ENCODE data around the gene IFFO2.
A peak's percentile ranks its signal among the peaks of the same experiment; 100 is the strongest.

Gene IFFO2

DNA sequence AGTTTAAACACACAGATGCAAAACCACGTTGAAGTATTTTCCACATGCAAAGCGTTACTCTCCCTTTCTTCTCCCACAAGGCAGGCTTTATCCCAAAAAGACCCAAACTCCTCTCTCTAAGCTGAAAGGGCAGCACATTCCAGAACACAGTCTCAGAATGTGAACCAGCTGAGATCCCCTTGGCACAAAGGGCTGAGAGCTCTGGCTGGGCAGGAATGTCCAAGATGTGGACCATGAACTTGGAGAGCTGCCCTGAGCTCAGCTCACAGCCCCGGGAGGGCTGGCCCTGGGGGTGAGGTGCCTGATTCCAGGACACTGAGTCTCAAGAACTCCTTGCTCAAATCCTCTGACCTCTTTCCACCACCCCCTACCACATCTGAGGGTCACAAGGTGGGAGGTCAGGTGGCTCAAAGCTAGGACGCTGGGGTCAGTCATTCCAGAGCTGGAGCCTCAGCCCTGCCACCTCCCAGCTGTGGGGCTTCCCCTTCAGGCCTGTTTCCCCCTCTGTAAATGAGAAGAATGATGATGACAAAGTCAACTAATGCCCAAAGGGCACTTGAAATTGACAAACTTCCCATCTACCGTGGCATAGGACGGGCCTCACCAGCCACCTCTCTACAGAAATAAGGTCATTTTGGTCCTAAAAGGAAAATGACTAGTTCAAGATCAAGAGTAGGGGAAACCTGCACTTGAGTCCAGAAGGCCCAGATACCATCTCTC is 65.6 kb downstream of the IFFO2 start:
- no peak for DNase-seq

DNA sequence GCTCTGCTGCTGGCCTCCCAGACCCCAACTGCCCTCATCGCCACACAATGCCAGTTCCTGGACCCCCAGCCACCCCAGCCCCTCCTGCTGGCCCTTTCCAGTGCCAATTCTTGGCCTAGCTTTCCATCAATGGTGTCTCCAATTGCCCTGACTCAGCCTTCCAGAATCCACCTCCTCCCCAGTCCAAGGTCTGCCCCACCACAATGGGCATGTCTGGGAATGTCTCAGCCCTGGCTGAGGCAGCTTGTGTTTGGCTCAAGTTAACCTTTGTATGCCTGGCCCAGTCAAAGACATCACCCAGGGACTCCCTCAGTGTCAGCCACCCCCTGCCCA is 70.5 kb downstream of the IFFO2 start:
- no peak for DNase-seq

DNA sequence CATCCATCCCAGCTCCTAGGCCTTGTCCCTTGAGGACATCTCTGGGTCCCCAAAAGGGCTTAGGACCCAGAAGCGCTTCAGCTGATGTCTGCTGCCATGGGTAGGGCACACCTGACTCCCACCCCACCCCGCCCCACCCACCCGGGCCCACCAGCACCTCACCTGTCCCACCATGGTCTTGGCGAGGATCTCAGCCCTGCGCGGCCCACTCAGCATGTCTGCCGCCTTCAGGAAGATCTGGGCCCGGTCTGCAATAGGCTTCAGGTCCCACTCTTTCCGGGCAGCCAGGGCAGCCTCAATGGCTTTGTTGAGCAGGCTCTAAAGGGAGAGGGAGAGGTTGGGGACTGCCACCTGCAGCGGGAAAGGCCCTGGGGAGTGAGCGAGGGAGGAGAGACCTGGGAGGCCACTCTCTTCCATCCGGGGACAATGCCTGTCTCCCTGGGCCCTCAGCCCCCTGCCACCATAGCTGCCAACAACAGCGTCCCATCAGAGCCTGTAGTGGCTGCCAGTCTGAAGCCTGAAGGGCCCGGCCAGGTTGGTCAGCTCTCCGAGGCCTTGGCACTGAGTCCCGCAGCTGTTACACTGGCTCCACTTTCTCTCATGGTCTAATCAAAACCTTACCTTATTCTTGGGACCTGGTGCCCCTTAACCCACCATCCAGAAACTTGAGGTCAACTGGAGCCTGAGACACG is 71.0 kb downstream of the IFFO2 start:
- no peak for DNase-seq

DNA sequence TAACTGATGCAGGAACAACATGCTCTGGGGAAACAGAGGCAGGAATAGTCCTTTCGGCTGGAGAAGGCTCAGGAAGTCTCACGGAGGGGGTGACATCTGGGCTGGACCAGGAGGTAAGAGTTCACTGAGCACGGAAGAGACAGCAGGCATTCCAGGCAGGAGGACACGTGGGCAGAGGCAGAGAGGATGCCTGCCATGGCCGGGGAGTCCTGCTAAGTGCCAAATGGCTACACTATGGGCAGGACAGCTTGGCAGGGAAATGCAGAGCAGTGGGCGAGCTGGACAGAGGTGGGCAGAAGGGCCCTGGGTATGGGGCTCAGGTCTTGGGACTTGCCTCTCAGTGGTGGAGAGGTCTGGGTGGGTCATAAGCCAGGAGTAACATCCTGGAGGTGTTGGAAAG is 71.7 kb downstream of the IFFO2 start:
- DNase-seq, result no peak

DNA sequence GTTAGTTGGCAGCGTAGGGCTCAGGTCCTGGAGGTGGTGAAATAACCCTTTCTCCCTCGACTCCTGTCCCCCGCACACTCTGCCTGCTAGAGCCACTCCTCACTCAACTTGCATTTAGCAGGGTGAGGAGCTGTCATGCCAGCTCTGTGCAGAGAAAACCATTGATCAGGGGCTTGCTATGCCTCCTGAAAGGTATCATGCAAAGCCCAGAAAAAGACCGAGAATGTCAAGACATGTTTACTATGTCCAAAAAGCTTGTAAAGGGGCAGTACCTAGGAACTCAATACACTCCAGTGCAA is 72.1 kb downstream of the IFFO2 start:
- no peak for DNase-seq

DNA sequence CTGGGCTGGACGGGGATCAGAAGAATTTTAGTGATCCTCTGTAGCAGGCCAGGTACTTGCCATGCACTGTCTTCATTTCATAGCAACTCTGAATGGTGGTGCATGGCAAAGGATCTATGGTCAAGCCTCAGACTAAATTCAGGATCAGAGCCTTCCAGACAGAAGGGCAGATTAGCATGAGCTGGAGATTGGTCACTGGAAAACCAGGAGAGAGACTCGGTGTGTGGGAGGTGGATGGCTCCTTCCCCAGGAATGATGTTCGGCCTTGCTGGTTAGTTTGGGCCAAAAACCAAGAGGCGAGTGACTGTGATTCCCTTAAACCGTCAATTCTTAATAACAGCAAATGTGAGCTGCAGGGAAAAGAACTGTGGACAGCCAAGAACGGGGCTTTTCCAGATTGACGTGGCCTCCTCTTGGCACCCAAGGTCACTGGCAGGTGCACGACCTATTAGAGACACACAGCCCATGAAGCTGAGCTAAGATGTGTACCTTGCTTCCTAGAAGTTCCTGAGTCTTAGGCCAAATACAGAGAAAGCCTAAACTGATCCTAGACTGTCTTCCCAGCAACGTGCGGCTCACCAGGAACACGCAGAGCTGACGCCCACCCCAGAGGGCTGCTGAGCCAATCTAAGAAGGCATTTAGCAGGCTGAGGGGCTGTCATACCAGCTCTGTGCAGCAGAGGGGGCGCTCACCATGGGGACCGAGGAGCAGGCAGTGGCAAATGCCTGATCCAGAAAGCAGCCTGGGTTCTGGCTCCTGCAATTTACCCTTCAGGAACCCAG is 72.6 kb downstream of the IFFO2 start:
- peak; percentile 53 for DNase-seq

DNA sequence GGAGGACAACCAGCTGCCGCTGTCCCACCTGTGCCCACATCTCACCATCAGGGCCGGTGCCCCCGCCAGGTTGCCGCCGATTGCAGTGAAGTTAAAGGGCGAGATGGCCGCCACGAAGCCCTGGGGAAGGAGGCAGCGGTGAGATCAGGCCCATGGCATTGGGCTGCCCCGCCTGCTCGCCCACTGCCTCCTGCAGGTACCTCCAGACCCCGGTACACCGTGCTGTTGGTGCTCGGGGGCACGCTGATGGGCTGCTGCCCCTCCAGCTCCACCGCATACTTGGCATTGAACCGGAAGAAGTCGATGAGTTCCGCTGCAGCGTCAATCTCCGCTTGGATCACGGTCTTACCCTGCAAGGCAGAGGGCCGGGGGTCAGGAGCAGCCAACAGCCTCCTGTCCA is 73.4 kb downstream of the IFFO2 start:
- DNase-seq, result no peak

DNA sequence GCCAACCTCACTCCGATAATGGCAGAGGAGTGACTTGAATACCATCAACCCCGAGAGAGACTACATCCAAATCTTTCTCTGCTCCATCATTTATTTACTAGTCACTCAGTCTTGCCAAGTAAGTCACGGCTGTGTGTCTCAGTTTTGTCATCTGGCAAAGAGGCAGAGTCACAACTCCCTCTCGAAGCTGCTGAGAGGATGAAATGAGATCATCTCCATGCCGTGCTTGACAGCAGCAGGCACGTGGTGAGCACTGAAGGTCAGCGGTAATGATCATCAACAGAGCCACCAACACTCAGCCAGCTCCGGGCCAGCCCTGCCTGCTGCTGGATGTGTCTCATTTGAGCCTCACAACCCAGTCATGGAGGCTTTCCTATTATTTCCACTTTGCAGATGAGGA is 74.0 kb downstream of the IFFO2 start:
- DNase-seq, result no peak

DNA sequence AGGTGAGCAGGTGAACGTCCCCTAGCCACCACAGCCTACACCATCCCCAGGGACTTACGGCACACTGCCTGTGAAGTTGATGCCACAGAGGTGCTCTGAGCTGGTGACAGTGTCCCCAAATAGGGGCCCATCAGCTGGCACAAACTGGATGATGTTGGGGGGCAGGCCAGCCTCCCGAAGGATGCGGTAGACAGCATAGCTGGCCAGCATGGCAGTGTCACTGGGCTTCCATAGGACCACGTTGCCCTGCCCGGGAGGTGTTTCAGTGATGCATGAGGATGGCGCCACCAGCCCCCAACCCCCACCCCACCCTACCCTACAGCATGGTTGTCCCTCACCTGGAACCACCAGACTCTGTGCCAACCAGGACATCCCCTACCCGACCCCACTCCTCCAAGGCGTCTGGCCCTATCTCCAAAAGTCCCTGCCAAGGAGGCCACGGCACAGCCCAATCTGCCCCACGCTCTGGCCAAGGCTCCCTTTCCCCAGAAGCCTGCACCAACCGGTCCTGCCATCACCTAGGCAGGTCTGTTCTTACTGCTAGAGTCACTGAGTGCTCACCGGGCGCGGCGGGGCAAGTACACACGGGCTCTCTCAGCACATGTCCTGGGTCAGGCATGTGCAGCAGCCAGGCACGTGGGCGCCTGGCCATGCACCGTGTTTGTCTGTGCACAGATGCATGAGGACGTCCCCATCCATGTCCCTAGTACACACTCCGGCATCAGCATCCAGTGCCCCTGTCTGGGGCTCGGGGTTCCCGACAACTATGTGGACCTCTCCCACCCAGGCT is 74.6 kb downstream of the IFFO2 start:
- DNase-seq, result no peak

DNA sequence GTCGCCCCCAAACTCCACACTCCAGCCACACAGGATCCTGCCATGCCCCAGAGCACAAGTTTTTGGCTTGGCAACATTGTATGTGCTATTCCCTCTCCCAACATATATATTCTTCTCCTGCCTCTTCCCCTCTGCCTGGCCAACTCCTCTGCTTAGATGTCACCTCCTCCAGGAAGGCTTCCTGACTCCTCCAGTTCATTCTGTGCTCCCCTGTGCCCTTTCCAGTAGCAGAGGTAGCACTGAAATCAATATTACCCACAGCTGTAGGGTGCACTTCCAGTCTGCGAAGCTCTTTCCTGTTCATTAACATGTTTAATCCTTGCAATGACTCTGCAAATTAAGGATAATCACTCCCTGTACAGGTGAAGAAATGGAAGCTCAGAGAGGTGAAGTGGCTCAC is 75.3 kb downstream of the IFFO2 start:
- DNase-seq, result no peak

DNA sequence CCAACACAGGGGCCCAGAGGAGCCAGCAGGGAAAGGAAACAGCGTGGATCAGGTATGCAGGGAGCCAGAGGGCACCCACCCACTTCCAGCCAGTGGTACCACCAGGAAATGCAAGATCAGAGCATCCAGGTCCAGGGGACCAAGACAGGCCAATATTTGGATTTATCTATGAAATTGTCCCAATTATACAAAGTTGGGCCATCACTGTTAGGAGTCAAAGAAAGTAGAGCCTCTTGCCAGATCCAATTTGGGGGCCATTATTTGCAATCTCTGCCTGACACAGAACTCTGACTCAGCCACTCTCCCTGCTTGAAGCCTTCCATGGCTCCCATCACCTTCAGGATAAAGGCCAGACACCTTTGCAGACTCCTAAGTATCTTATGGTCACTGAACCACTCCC is 75.9 kb downstream of the IFFO2 start:
- DNase-seq, result no peak

DNA sequence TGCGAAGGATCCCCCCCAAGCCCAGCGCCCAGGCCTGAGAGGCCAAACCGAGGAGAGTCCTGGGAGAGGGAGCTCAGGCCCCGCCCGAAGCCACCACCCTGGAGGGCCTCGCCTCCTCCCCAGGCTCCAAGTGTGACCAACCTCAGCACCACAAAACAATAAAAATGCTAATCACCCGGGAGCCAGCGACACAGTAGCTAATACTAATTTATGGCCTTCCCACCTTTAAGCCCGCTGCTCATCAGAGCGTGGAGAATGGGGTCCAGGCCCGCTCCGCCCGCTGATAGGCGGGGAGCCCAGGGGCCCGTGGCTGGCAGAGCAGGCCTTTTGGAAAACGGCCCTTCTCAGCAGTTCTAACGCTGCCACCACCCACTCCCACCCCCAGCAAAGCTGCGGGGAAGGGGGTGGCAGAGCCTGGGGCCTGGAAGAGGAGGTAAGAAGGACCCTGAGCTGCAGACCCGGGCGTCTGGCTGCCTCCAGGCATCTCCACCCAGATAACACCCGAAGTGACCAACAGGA is 76.6 kb downstream of the IFFO2 start:
- no peak for DNase-seq

DNA sequence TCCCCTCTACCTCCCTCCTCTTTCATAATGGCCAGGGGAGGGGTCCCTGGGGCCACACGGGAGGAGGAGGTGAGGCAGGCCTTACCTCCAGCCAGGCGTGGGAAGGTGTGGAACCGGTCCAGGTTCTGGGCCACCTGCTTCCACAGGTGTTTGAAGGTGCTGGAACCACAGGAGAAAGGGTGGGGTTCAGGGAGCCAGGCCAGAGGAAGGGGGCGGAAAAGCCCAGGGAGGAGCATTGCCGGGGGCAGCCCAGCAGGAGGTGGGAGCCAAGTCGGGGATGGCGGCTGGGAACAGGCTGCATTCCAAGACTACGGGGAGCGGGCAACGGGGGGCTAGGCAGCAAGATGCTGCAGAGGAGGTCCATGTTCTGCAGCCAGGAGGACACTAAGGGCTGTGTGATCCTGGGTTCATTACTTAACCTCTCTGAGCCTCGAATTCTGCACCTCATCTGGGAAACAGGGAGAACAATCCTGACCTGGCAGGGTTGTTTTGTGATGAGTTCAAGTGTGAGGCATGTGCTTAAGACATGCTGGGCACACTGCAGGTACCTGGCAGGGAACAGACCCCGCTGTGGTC is 77.2 kb downstream of the IFFO2 start:
- DNase-seq, result no peak

DNA sequence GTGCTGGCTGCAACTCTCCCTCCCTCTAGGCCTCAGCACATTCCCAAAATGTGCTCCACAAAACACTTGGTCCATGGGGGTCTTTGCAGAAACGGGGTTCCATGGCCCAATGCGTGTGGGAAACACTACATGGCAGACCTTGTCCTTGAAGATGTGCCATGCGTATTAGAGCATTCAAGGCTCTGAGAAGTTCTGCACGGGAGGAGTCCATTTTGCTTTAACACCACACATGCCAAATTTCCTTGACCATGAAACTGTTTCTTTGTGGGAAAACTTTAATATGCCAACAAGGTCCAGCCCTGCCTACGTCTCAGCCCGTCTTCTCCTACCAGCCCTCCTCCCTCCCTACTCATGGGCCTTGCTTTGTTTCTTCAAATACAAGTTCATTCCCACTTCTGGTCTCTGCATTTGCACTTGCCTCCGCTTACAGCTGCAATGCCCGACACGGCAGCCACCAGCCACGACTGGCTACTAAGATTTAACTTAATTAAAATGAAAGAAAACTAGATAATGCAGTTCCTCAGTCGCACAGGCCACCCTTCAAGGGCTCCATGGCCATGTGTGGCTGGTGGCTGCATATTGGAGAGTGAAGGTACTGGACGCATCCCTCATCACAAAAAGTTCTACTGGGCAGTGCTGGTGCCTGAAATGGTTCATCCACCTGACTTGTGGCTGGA is 77.8 kb downstream of the IFFO2 start:
- no peak for DNase-seq

DNA sequence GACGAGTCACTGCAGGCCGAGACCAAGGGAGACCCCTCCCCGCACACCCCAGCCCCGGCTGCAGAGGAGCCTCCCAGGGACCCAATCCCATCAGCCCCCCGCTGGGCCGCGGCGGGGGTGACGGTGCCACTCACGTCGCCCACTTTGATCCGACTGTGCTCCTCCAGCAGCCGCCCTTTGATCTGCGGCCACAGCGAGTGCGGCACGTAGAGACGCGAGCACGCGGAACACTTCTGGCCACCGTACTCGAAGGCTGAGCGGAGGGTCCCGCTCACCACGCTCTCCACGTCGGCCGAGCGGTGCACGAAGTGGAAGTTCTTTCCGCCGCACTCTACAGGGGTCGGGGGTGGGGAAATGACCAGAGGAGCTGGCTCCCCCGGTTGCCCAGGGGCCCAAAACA is 79.2 kb downstream of the IFFO2 start:
- DNase-seq, result no peak

DNA sequence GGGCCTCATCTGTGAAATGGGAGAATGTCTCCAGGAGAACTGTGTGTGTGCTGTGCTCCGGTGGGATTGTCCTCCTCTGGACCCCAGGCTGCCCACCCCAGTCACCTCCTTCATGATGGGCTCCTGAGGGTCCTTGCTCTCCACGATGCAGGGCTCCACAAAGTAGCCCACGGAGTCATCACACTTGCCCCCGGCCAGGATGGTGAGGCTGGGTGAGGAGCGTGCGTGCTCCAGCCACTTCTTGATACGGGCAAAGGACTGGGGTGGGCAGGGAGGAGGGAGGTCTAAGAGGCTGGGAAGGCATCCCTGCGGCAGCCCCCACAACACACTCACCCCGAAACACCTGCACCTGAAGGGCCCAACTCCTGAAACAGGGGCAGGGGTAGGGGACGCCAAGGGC is 80.3 kb downstream of the IFFO2 start:
- DNase-seq, result no peak

DNA sequence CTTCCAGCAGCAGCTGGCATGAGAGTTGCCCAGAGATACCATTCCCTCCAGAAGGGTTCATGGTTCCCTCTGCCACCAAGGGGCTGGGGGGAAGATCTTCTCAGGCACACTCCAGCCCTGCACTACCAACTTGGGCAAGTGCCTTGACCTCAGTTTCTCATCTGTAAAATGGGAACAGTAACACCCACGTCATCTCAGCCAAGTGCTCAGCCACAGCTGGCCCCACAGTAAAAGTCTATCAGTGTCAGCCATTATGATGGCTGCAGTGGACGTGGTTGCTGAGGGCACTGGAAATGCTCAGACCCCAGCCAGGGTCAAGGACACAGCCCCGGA is 80.7 kb downstream of the IFFO2 start:
- DNase-seq, result no peak

DNA sequence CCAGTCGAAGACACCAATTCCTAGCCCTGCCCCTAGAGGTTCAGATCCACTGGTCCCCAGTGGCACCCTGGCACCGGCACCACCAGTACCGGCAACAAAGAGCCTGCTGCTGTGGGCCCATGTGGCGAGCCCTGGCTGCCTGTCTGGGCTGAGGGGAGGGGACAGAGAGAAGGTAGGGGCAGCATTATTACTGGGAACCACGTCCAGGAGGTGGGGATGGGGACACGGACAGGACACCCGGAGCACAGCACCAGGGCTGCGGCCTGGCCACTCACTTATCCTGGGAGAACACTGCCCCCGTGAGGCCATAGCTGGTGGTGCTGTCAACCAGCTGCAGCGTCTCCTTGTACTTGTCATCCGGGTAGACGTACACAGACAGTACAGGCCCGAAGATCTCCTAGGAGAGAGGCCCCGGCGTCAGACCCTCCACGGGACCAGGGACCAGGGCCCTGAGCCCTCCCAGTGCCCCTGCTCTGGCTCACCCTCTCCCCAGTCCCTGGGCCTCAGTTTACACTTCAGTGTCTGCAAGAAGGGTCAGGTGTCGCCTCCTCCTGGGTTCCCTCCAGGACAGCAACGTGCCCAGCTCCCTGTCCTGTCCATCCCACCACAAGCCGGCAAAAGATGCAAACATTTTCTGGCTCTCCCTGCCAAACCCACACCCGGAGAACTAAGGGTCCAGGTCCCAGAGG is 81.2 kb downstream of the IFFO2 start:
- DNase-seq, result peak; percentile 53

DNA sequence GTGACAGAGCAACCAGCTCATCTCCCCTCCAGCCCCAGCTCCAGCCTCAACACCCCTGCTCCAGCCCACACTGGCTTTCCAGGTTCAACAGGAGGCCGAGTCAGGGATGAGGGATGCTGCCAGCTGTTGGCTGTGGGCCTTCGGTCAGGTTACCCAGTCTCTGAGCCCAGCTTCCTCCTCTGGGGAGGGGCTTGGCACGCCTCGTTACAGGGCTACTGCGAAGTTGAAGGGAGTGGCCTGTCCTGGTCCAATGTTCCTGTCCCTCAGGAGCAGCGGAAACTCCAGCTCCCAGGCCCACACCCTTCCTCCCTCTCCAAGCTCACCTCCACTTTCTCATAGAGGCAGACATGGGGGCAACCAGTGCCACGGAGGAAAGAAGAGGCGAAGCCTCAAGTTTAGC is 81.9 kb downstream of the IFFO2 start:
- DNase-seq, result no peak

DNA sequence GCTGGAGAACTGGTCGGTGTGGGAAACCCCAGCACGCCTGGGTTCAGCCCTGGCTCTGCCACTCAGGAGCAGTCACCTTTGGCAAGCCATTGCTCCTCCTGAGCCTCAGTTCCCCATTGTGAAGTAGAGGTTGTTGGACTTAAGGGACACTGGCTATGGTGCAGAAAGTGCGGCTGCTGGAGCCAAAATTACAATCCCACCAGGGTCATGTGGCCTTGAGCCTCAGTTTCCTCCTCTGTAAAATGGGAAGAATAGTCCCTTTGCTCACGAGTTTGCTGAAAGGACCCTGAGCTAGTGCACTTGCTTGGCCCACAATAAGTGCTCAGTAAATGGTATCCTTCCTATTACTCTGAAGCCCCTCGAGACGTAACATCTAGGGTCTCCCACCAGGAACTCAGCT is 82.4 kb downstream of the IFFO2 start:
- no peak for DNase-seq

DNA sequence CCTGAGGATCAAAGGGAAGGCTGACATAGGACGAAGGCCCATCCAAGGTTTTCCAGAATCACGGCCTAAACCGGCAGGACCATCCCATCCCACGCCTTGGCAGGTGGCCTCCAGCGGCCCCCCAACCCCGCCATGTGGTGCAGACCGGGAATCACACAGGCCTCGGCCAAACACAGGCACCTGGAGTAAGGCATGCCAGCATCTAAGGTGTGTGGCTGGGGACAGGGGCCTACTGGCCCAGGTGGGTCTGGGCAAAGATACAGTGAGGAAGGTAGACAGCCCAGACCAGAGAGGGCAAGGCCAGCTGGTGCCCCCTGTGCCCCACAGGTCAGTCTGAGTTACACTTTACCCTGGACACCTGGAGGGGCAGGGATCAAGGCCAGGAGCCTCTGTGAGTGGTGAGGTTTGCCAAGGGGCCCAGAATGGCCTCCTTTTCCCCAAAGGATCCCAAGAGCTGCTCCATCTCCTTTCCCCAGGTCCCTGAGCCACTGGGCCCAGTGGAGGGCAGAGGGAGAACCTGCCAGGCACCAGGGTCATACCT is 84.3 kb downstream of the IFFO2 start:
- DNase-seq, result no peak

Data from stimulated activated naive CD4-positive, alpha-beta T cell treated with Interleukin-2 at 50 U/mL for 16 hours (primary cell).